IPS DF 19.7 (cell line): Measurements from ENCODE around the gene KMT5C.

Source experiments
- DNase-seq: peaks from one replicate; pipeline ENCODE4 v3.0.0-alpha.2; 2013; ENCODE audit warnings: low read depth, low spot score

KMT5C gene

GRCh38 chr19:55339105-55339888 lies at the start of gene KMT5C:
Gene KMT5C (plus strand): TSS chr19:55339876. CDS start chr19:55341937, 2,061 bp downstream.
- peak; percentile 100 for DNase-seq

GRCh38 chr19:55297267-55297666 lies 42.4 kb upstream of the KMT5C start:
- DNase-seq: no peak

- no peak for DNase-seq
These were observed 39.7 kb upstream of the KMT5C start for GRCh38 chr19:55299991-55300390.

GRCh38 chr19:55300886-55301458 lies 38.7 kb upstream of the KMT5C start:
- DNase-seq: no peak

- DNase-seq: no peak
These were observed 38.0 kb upstream of the KMT5C start for GRCh38 chr19:55301459-55302317.

GRCh38 chr19:55302318-55302703 lies 37.4 kb upstream of the KMT5C start:
- no peak for DNase-seq

- no peak for DNase-seq
These were observed 36.2 kb upstream of the KMT5C start for GRCh38 chr19:55303477-55303876.

GRCh38 chr19:55304279-55304978 lies 35.2 kb upstream of the KMT5C start:
- no peak for DNase-seq

- DNase-seq: no peak
These were observed 34.7 kb upstream of the KMT5C start for GRCh38 chr19:55304980-55305379.

- no peak for DNase-seq
These were observed 34.2 kb upstream of the KMT5C start for GRCh38 chr19:55305491-55305890.

- no peak for DNase-seq
These were observed 33.6 kb upstream of the KMT5C start for GRCh38 chr19:55305983-55306562.

- no peak for DNase-seq
These were observed 33.0 kb upstream of the KMT5C start for GRCh38 chr19:55306712-55307111.

GRCh38 chr19:55308281-55308680 lies 31.4 kb upstream of the KMT5C start:
- DNase-seq: no peak

- DNase-seq: no peak
These were observed 30.2 kb upstream of the KMT5C start for GRCh38 chr19:55309448-55309847.

- no peak for DNase-seq
These were observed 29.2 kb upstream of the KMT5C start for GRCh38 chr19:55310498-55310897.

GRCh38 chr19:55311397-55311796 lies 28.3 kb upstream of the KMT5C start:
- no peak for DNase-seq

- no peak for DNase-seq
These were observed 27.9 kb upstream of the KMT5C start for GRCh38 chr19:55311797-55312196.

- no peak for DNase-seq
These were observed 26.8 kb upstream of the KMT5C start for GRCh38 chr19:55312621-55313512.

- DNase-seq: no peak
These were observed 25.3 kb upstream of the KMT5C start for GRCh38 chr19:55314396-55314795.

- DNase-seq: no peak
These were observed 23.6 kb upstream of the KMT5C start for GRCh38 chr19:55315956-55316525.
